T follicular helper cell (primary cell): ENCODE measurements around the gene ETNK1.

Experiments
- DNase-seq: peaks from one replicate; pipeline ENCODE4 v3.0.0-alpha.2; 2020; ENCODE audit warnings: low read depth

ETNK1 gene

GRCh38 chr12:22634883-22635282, 9.9 kb downstream of the ETNK1 start:
- DNase-seq, result no peak

- DNase-seq, result no peak
These were observed 10.8 kb downstream of the ETNK1 start for GRCh38 chr12:22635812-22636211.

GRCh38 chr12:22640851-22641250, 15.9 kb downstream of the ETNK1 start:
- DNase-seq, result no peak

GRCh38 chr12:22641353-22642053, 16.5 kb downstream of the ETNK1 start:
- no peak for DNase-seq

GRCh38 chr12:22648668-22649067, 23.7 kb downstream of the ETNK1 start:
- no peak for DNase-seq

- no peak for DNase-seq
These were observed 28.1 kb downstream of the ETNK1 start for GRCh38 chr12:22653075-22653474.

- no peak for DNase-seq
These were observed 28.8 kb downstream of the ETNK1 start for GRCh38 chr12:22653791-22654190.

- DNase-seq, result no peak
These were observed 31.4 kb downstream of the ETNK1 start for GRCh38 chr12:22656376-22656775.

- DNase-seq, result no peak
These were observed 31.9 kb downstream of the ETNK1 start for GRCh38 chr12:22656831-22657230.

GRCh38 chr12:22657538-22657937, 32.6 kb downstream of the ETNK1 start:
- no peak for DNase-seq

- DNase-seq, result no peak
These were observed 33.2 kb downstream of the ETNK1 start for GRCh38 chr12:22658214-22658613.

- no peak for DNase-seq
These were observed 37.4 kb downstream of the ETNK1 start for GRCh38 chr12:22662356-22662755.

- no peak for DNase-seq
These were observed 40.5 kb downstream of the ETNK1 start for GRCh38 chr12:22665476-22665875.

GRCh38 chr12:22667122-22667521, 42.2 kb downstream of the ETNK1 start:
- no peak for DNase-seq

- no peak for DNase-seq
These were observed 43.5 kb downstream of the ETNK1 start for GRCh38 chr12:22668441-22668840.

- DNase-seq, result no peak
These were observed 45.8 kb downstream of the ETNK1 start for GRCh38 chr12:22670762-22671161.

- DNase-seq, result no peak
These were observed 48.0 kb downstream of the ETNK1 start for GRCh38 chr12:22672951-22673350.

- no peak for DNase-seq
These were observed 53.0 kb downstream of the ETNK1 start for GRCh38 chr12:22677781-22678574.

GRCh38 chr12:22682663-22683062, 57.7 kb downstream of the ETNK1 start:
- no peak for DNase-seq

GRCh38 chr12:22683131-22683530, 58.2 kb downstream of the ETNK1 start:
- DNase-seq, result no peak

- no peak for DNase-seq
These were observed 59.5 kb downstream of the ETNK1 start for GRCh38 chr12:22684140-22685118.

- no peak for DNase-seq
These were observed 61.2 kb downstream of the ETNK1 start for GRCh38 chr12:22686193-22686592.
